MV-4-11 (cell line): ENCODE measurements around the gene B3GNT9.
A peak's percentile ranks its signal among the peaks of the same experiment; 100 is the strongest.

ENCODE experiments used
- DNase-seq: peaks from one replicate; lab custom pipeline; 2025; lab: John Stamatoyannopoulos, UW

The B3GNT9 gene

GRCh38 chr16:67167588-67167987 lies 16.8 kb upstream of the B3GNT9 start:
- DNase-seq: no peak

- DNase-seq: no peak
Observed at GRCh38 chr16:67166598-67167168, 15.9 kb upstream of the B3GNT9 start.

GRCh38 chr16:67166110-67166547 lies 15.3 kb upstream of the B3GNT9 start:
- no peak for DNase-seq

GRCh38 chr16:67165121-67166078 lies 14.6 kb upstream of the B3GNT9 start:
- DNase-seq: no peak

GRCh38 chr16:67164599-67165061 lies 13.8 kb upstream of the B3GNT9 start, which contains the start of gene HSF4:
TSS of gene HSF4 (plus strand) at chr16:67164745. CDS start at chr16:67164812, 67 bp downstream.
- DNase-seq: no peak

GRCh38 chr16:67163999-67164558 lies 13.3 kb upstream of the B3GNT9 start:
- DNase-seq: no peak

- no peak for DNase-seq
Observed at GRCh38 chr16:67163164-67163998, 12.6 kb upstream of the B3GNT9 start.

- no peak for DNase-seq
Observed at GRCh38 chr16:67162506-67163163, 11.8 kb upstream of the B3GNT9 start.

- no peak for DNase-seq
Observed at GRCh38 chr16:67161595-67162058, 10.8 kb upstream of the B3GNT9 start.

GRCh38 chr16:67158637-67159600 lies 8.1 kb upstream of the B3GNT9 start:
- DNase-seq: peak; percentile 55

- no peak for DNase-seq
Observed at GRCh38 chr16:67157892-67158635, 7.3 kb upstream of the B3GNT9 start.

GRCh38 chr16:67157106-67157748 lies 6.4 kb upstream of the B3GNT9 start:
- no peak for DNase-seq

GRCh38 chr16:67156143-67156844 lies 5.5 kb upstream of the B3GNT9 start:
- DNase-seq: no peak

GRCh38 chr16:67155295-67156142 lies 4.7 kb upstream of the B3GNT9 start:
- DNase-seq: peak; percentile 45

- no peak for DNase-seq
Observed at GRCh38 chr16:67154578-67155294, 3.9 kb upstream of the B3GNT9 start.

GRCh38 chr16:67151431-67152097 lies 766 bp upstream of the B3GNT9 start:
- DNase-seq: no peak
